Hair follicular keratinocyte (primary cell): ENCODE data around the gene LRRC30. TPM values are rescaled to one million over a fixed set of nuclear protein-coding genes. Genes with fewer than 3 reads are reported as not detected.

Experiments used
- total RNA-seq: library from RNA; depleted of rRNA; stranded (reverse); fragments of >200 nt; gene quantifications from 2 replicates; pipeline ENCODE4 v1.2.3, GENCODE V29; 2015

The LRRC30 gene
- not detected in 2 replicates for total RNA-seq

GRCh38 chr18:7230626-7231349 lies at the start of gene LRRC30:
LRRC30 (plus strand) TSS chr18:7231089; CDS start chr18:7231139, 50 bp downstream.

Other genes starting within 250 kb of the LRRC30 start
- gene LAMA1, start 113.3 kb upstream of the LRRC30 start, total RNA-seq = 20.2 and 36.9 TPM in 2 replicates